GM21381 (cell line): ENCODE measurements around the gene C11orf71.

Experiments used
- ATAC-seq: cut with Tn5 transposase; IDR thresholded peaks from one replicate; pipeline ENCODE4 v1.9.1; 2021; ENCODE audit warnings: mild to moderate bottlenecking, moderate library complexity; ENCODE audit not compliant: unreplicated experiment

Gene C11orf71

DNA sequence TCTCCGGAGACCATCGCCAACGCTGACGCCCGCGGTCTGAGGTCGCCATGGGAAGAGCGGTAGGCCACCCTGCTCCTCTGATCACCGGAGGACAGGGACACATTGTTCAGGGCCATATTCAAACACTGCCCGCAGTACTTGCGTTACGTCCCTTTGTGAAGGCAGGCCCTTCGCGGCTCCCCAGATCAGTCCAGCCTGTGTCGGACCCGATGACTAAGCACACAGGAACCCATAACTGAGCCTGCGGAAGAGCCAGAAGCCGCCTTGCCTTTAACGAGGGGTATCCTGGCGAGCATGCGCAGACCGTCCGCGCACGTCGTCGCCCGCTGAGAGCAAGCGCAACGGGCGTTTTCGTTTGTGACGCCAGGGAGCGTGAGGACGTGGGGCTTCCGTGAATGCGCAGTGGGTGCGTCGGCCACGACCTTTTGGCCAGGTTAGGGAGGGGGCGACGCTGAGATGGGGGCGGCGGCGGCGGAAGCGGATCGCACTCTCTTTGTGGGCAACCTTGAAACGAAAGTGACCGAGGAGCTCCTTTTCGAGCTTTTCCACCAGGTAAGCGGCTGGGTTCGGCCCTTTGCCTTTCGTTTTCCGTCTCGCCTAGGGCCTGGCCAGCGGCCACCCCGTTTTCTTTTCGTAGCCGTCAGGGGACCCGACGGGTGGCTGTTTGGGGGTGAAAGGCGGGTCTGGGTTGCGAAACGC is at the start of gene C11orf71, which contains the start of gene RBM7:
TSS of gene C11orf71 (minus strand) at position 296 of the 699 bp plus-strand sequence. CDS start at position 116, 180 bp downstream.
TSS of gene RBM7 (plus strand) at position 451 of the 699 bp plus-strand sequence. CDS start at position 457, 6 bp downstream.
- ATAC-seq, result peak; percentile 97

- no peak for ATAC-seq
Observed at GRCh38 chr11:114449845-114450244, 49.5 kb upstream of the C11orf71 start.

DNA sequence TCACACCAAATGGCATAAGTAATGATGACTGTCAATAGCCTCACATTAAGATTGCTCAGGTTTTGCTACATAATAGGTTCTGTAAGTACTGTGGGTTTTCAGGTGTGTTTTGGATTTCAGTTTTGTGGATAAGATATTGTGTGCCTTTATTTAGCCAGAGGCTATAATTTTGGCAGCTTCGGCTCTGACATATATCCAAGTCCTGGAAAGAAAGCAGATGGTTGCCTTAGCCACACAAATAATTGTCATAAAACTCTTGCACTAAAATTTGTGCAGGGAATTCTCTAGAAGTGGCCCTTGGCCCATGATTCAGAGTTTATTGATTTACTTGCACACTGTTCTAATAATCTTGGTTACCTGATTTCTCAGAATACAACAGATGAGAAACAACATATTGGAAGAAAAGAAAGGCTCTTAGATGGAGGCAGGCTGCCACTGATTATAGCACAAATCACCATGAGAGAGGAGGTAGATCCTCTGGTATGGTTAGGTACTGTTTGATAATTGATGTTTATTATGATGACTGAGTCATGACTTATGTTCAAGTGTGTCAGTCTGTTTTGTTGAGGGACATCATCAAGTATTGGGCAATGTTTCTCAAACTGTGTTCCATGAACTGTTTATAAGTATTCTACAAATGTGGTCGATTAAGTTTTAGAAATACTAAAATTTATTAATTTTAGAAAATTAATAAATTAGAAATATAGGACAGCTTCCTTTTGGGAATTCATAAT is 48.6 kb upstream of the C11orf71 start:
- ATAC-seq, result no peak

- ATAC-seq, result no peak
Observed at GRCh38 chr11:114447892-114448291, 47.6 kb upstream of the C11orf71 start.

DNA sequence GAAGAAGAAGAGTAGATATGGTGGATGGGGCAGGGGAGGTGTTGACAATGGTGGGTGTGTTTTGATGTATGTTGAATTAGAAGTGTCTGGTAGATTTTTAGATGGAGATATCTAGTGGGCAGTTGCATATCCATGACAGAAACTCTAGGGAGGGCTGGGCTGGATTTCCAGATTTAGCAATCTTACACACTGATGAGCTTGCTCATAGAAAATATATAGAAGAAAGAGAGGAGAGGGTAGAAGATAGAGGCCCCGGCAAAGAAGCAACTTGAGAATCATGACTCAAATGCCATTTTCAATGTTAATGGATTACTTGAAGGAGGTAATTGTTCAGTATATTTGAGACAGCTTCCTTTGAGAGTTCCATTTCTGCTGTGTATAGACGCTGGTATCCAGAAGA is 47.1 kb upstream of the C11orf71 start:
- ATAC-seq, result no peak

GRCh38 chr11:114442536-114442935 is 42.2 kb upstream of the C11orf71 start:
- no peak for ATAC-seq

DNA sequence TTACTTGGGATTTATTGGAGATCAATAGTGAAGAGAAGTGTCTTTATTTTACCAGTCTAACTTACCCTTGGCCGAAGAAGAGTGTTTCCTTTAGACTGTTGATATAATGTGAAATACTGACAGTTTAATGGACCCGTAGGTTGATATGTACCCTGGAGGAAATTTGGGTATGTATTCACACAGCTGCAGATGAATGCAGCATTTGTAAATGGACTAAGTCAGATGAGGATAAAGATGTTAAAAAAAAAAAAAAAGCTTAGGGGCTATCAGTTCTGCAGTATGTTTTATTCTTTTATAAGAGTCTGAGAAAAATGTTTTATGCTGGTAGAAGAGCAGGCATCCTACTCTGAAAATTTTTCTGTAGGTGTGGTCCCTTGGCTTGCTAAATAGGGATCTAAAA is 41.6 kb upstream of the C11orf71 start:
- ATAC-seq, result no peak

- no peak for ATAC-seq
Observed at GRCh38 chr11:114440971-114441763, 40.9 kb upstream of the C11orf71 start.

GRCh38 chr11:114440121-114440860 is 40.0 kb upstream of the C11orf71 start:
- ATAC-seq, result no peak

- peak; percentile 99 for ATAC-seq
Observed at GRCh38 chr11:114439229-114440120, 39.2 kb upstream of the C11orf71 start, which contains the start of gene REXO2. Gene REXO2, plus strand, starts transcription at chr11:114439467. Its CDS starts 62 bp downstream, at chr11:114439529.

- ATAC-seq, result no peak
Observed at GRCh38 chr11:114438303-114438702, 38.0 kb upstream of the C11orf71 start.

- no peak for ATAC-seq
Observed at GRCh38 chr11:114433376-114433775, 33.1 kb upstream of the C11orf71 start.

DNA sequence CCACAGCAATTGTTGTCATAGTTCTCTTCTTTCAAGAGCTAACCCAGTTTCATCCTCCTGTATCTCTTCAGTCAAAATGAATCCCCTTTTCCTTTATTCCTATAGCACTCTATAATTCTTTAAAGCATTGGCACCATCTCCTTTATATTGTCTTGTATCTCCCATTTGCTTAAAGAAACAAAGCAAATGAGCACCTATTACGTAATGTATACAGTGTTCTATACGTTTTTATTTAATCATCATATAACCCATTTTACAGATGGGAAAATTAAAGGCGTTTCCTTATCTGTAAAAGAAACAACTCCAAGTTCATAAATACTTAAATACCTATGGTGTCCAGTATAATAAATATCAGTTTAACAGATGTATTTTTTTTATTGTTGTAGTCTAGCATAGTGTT is 32.6 kb upstream of the C11orf71 start:
- no peak for ATAC-seq

- ATAC-seq, result no peak
Observed at GRCh38 chr11:114430290-114430689, 30.0 kb upstream of the C11orf71 start.

DNA sequence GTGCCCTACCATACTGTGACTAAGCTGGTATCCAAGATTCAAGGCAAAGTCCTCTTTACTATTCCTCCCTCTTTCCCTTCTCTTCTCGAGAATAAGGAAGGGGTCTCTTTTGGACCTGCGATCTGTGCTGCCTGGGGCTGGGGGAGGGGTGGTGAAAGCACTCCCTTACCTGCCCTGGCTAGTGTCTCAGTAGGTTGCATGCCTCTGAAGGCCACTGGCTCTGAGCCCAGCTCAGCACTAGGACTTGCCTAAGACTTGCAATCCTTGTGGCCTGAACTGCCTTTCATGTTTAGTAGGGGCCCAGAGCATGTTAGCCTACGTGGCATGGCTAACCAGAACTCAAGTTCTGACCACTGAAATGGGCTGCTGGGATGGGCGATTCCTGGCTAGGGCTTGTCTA is 26.0 kb upstream of the C11orf71 start:
- no peak for ATAC-seq

DNA sequence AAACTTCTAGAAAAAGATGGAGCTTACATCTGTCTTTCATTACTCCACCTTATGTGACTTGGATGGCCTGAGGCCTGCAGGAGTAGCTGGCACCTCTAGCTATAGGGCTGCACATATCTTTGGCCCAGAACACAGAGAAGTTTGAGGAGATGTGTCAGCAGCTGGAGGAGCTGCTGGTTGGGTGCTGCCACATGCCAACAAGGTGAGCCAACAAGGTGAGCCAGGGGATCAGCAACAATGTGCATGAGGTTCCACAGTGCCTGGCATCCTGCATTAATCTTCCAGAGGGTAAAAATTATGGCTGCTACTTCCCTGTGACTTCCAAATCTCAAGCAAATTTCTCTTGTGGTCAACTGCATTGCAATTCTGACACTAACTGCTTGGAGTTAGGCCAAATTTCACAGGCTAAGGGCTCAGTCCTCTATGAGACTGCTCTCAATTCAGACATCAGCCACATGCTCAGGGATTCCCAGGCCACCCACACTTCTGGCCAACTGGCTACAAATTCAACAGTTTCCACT is 16.2 kb upstream of the C11orf71 start:
- ATAC-seq, result no peak

DNA sequence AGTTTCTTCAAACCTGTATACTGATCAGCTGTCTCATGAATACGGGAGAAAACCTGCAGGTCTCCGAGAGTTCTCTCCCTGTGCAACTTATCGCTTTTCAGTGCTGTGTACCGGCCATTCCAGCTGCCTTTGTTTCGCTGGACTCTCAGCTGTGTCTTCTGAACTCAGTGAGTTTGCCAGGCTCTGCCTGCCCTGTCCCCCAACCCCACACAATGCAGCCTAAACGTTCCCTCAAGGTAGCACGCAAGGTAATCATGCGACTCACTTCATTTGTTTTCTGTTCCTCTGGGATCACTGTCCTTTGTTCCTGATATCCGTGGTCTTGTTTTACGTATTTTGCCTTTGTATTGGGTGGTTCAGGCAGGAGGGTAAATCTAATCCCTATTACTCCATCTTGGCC is 13.6 kb upstream of the C11orf71 start:
- ATAC-seq, result no peak

GRCh38 chr11:114412946-114413345 is 12.6 kb upstream of the C11orf71 start:
- no peak for ATAC-seq

DNA sequence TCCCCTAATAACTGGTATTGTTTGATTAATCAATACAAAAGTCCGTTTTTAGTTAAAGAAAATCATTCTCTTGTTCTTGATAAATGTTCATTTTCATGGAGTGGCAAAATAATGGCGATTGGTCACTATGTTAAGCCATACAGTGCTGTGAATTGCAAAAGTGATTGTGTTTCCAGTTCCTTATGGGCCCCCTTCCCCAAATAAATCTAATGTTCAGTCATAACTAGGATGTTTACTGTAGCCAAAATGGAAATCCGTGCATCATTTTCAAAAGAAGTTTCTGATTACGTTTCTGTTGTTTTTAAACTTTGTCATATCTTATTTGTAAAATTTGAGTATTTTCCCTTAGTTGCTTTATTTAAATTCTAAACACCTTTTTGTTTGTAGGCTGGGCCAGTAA is 1.0 kb upstream of the C11orf71 start:
- ATAC-seq, result no peak

GRCh38 chr11:114400915-114401223 is 558 bp upstream of the C11orf71 start:
- no peak for ATAC-seq
